Melanocyte of skin (primary cell): ENCODE measurements around the gene IFT122. TPM values are rescaled to one million over a fixed set of nuclear protein-coding genes. Genes with fewer than 3 reads are reported as not detected.

ENCODE experiments used
- small RNA-seq, 2 donors: library from RNA; depleted of rRNA; stranded (forward); fragments of <200 nt; gene quantifications; one replicate each; pipeline ENCODE3, GENCODE V24; 2012
- total RNA-seq, 2 donors: library from RNA; depleted of rRNA; stranded (reverse); fragments of >200 nt; gene quantifications; 2 replicates each; pipeline ENCODE4 v1.2.3, GENCODE V29; 2012

Gene IFT122
- total RNA-seq = 10 to 100 TPM; 13.1 to 15.3 TPM

GRCh38 chr3:129439817-129440617, at the start of gene IFT122, which contains the start of gene MBD4:
IFT122 (plus strand) TSS chr3:129440224; CDS start chr3:129440331, 107 bp downstream.
MBD4 (minus strand) TSS chr3:129439948; CDS start chr3:129439833, 115 bp downstream.

GRCh38 chr3:129428376-129429079, 11.5 kb upstream of the IFT122 start, which contains the start of gene EFCAB12:
EFCAB12 (minus strand) TSS chr3:129428636; CDS start chr3:129428488, 148 bp downstream.

GRCh38 chr3:129528589-129529100, 88.6 kb downstream of the IFT122 start, which contains the start of gene RHO:
RHO (plus strand) TSS chr3:129528639; CDS start chr3:129528734, 95 bp downstream.

DNA sequence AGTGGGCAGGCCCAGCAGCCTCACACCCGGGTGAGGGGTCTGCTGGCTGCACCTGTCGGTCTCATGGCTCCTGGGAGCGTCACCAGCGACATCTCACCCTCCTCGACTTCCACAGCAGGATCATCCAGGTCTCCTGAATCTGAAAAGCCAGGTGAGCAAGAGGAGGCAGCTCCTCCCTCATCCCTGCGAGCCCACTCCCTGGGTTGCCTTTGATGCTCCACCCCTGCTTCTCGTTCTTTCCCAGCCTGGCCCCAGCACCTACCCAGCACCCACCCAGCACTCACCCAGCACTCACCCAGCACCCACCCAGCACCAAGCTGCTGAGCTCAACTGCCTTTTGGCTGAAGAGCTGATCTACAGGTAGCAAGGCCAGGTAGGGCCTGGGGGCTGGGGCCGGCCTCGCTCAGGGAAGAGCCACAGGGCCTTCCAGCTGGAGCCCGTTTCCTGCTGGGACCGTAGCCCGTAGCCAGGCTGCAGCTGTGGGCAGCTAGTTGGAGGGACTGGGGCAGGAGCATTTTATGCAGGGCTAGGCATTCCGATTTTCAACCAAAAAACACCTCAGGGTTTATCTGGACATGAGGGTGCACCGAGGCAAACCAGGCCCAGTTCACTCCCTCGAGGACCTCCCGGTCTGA, 103.2 kb downstream of the IFT122 start, which contains the start of gene H1-8:
H1-8 (plus strand) TSS at position 20 of the 635 bp plus-strand sequence; CDS start at position 64, 44 bp downstream.

Small RNAs within 50 kb of the gene (small RNA-seq; reads per million reads assigned to genes)
- gene SNORA7B = 0.30 to 0.47 reads per million in 2 donors

Other genes with a start within 250 kb of the IFT122 start
- gene COPG1, start 190.6 kb upstream of the IFT122 start, total RNA-seq = 100 to 1,000 TPM; 219 to 308 TPM
- 10 to 100 TPM; 15.1 to 18.6 TPM for gene HMCES, start 161.4 kb upstream of the IFT122 start, total RNA-seq
- under 1 TPM; under 0.01 TPM for gene EFCAB12, start 11.6 kb upstream of the IFT122 start, total RNA-seq
- 10 to 100 TPM; 17.2 to 20.3 TPM for gene MBD4, start 276 bp upstream of the IFT122 start, total RNA-seq
- not detected for gene RHO, start 88.4 kb downstream of the IFT122 start, total RNA-seq
- not detected for gene H1-8, start 103.0 kb downstream of the IFT122 start, total RNA-seq
- gene PLXND1, start 166.5 kb downstream of the IFT122 start, total RNA-seq = 10 to 100 TPM in 1 of 2 donors, 1 to 10 TPM in 1; 8.3 to 33.3 TPM